Measurements from ENCODE around the gene MSX1.

The MSX1 gene

GRCh38 chr4:4867375-4868039, 8.0 kb downstream of the MSX1 start:
- no peak for DNase-seq
- in situ Hi-C loops (cut with MboI; ENCODE audit: low pct_unique_long_range_greater_than_20kb, low sequenced_read_pairs), result no loop called here

- no peak for DNase-seq
- in situ Hi-C loops (cut with MboI; ENCODE audit: low pct_unique_long_range_greater_than_20kb, low sequenced_read_pairs), result no loop called here
These were observed 8.7 kb downstream of the MSX1 start for GRCh38 chr4:4868040-4868757.

GRCh38 chr4:4868758-4869723, 9.6 kb downstream of the MSX1 start:
- in situ Hi-C loops (cut with MboI; ENCODE audit: low pct_unique_long_range_greater_than_20kb, low sequenced_read_pairs), result no loop called here
- DNase-seq, result no peak

DNA sequence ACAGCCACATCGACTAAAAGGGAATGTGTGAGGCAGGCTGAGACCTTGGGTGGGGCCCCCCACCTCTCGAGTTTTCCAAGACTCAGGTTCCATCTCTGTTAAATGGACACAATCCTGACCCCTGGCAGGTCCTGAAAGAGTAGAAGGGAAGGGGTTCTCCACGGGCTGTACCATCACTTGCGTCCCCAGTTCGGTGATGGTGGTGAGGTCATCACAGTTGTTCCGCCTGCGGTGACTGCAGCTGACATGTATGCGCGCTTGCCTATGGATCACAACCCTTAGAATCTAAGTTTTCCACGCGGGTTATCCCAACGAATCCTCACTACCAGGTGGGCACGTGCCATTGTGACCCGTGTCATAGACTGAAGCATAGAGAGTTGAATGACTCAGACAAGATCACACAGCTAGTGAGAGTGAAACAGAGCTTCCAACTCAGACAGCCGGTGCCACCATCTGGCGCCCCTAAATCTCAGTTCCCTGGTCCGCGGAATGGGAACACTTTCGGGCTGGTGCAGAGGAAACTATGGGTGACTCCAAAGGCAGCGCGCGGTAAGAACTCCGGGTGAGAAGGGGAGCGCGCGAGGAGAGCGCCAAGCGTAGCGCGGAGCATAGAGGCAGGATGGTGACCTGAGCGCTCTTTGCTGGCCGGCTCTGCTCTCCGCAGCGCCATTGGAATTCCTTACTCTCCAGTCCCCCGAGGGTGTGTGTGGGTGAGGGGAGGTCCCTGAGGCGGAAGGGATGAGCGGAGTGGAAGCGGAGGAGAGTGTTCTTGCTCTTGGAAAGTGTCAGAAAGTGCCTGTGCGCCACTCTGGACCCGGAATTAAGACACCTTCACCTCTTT, 10.5 kb downstream of the MSX1 start:
- in situ Hi-C loops (cut with MboI; ENCODE audit: low pct_unique_long_range_greater_than_20kb, low sequenced_read_pairs), result no loop called here

GRCh38 chr4:4870576-4871241, 11.2 kb downstream of the MSX1 start:
- DNase-seq, result no peak
- in situ Hi-C loops (cut with MboI; ENCODE audit: low pct_unique_long_range_greater_than_20kb, low sequenced_read_pairs), result no loop called here

More for the DNA sequence above, 10.5 kb downstream of the MSX1 start:
- no peak for DNase-seq

DNA sequence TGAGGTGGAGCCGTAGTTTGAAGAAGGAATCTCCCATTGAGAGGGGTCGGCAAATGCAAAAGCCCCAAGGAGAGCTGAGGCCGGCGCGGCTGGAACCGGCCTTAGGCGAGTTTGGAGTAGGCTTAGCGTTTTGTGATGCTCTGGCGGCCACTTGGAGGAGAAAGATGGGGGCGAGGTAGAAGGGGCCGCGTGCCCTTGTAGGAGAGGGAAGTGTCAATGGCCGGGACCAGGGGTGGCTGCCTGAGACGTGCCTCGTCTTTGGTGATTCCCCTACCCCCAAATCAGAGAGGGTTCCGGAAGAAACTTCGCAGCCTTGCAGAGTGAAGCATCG, 11.7 kb downstream of the MSX1 start:
- no peak for DNase-seq
- in situ Hi-C loops (cut with MboI; ENCODE audit: low pct_unique_long_range_greater_than_20kb, low sequenced_read_pairs), result no loop called here

DNA sequence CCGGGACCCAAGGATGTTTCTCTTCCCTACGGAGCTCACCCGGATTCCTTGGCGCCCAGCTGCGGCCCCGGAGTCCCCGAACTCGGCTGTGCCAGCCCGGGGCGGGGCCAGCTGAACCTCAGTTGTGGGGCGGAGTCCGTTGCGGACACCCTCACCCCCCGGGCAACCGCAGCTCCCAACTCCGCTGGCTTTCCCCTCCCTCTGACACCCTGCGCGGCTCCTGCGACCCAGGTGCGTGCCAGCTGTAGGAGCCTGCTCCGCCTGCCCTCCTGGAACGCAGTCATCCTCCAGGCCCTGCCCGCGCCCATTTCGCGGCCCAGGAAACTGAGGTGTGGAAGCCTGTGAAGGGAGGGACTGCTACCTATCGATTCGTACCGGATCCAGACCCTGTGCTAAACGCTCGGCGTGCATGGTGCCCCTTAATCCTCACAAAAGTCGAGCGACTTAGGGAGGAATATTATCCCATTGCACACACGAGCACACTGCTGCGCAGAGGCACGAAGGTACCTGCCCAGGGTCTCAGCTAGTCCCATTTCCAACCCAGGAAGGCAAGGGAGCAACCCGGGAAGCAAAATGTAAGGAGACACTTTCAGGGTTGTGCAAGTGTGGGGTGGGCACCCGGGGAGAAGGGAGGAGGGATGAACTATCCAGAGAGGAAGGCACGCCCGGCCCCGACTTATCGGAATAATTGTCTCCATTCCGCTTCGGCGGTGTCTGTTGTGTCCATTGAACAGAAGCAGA, 12.3 kb downstream of the MSX1 start:
- in situ Hi-C loops (cut with MboI; ENCODE audit: low pct_unique_long_range_greater_than_20kb, low sequenced_read_pairs), result no loop called here
- no peak for DNase-seq

GRCh38 chr4:4872314-4872903, 12.9 kb downstream of the MSX1 start:
- no peak for DNase-seq
- in situ Hi-C loops (cut with MboI; ENCODE audit: low pct_unique_long_range_greater_than_20kb, low sequenced_read_pairs), result no loop called here

GRCh38 chr4:4873203-4873602, 13.7 kb downstream of the MSX1 start:
- no peak for DNase-seq
- in situ Hi-C loops (cut with MboI; ENCODE audit: low pct_unique_long_range_greater_than_20kb, low sequenced_read_pairs), result no loop called here

DNA sequence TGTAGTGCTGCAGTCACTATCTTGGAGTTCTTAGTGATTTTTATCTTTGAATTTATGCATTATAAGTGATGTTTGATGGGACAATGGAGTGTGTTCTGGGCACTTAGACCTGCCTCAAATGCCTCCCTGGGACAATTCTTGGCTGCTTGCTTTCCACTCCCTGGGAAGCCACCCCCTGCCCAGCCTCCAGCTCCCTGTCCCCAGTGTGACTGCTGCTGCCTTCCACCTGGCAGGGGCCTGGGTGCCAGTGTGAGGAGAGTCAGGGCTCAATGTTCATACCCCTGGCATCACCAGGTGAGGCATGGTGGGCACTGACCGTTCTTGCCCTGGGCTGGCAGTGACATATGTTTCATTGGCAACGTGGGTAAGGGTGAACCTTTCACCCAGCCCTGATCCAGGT, 14.8 kb downstream of the MSX1 start:
- DNase-seq, result no peak
- in situ Hi-C loops (cut with MboI; ENCODE audit: low pct_unique_long_range_greater_than_20kb, low sequenced_read_pairs), result no loop called here

DNA sequence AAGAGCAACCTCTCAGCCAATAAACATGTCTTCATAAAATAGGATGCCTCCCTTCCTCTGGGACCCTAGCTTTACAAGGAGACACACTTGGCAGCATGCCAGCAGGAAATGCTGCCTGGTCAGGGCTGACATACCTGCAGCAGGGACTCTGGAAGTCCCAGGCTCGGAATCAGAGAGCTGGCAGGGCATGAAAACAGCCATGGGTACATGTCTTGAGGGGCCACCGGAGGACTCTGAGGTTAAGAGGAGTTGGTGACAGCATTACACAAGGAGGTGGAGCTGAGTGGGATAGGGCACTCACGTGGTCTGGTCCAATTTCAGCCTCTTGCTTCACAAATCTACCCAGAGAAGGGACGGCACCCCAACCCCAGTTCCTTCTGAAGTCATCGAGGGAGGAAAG, 15.7 kb downstream of the MSX1 start:
- DNase-seq, result no peak
- in situ Hi-C loops (cut with MboI; ENCODE audit: low pct_unique_long_range_greater_than_20kb, low sequenced_read_pairs), result no loop called here

GRCh38 chr4:4875611-4876010, 16.1 kb downstream of the MSX1 start:
- in situ Hi-C loops (cut with MboI; ENCODE audit: low pct_unique_long_range_greater_than_20kb, low sequenced_read_pairs), result no loop called here
- no peak for DNase-seq

DNA sequence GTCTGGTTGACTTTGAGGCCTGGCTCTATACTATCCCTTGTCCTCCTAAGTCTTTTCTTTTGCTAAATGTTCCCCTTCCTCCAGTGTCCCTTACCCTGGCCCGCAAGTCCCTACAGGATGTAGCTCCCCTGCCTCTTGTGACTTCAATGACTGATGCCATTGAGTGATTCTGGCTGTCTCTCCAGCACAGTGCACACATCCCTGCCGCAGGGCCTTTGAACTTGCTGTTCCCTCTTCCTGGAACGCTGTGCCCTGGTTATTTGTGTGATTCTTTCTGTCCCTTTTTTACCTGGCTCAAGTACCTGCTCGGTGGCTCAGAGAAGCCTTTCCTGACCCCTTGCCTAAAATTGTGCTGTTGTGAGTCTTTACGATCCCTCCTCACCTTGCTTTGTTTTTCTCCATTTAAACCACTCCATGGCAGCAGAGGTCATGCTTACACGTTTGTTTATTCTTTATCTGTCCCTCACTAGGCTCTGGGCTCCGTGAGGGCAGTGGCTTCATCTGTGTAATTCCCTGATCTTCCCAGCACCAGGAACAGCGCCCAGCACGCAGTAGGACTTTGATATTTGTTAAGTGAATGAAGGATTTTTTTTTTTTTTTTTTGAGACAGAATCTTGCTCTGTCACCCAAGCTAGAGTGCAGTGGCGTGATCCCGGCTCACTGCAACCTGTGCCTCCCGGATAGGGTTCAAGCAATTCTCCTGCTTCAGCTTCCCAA, 17.6 kb downstream of the MSX1 start:
- in situ Hi-C loops (cut with MboI; ENCODE audit: low pct_unique_long_range_greater_than_20kb, low sequenced_read_pairs), result no loop called here
- no peak for DNase-seq

- in situ Hi-C loops (cut with MboI; ENCODE audit: low pct_unique_long_range_greater_than_20kb, low sequenced_read_pairs), result no loop called here
- no peak for DNase-seq
These were observed 21.0 kb downstream of the MSX1 start for GRCh38 chr4:4880492-4880891.

DNA sequence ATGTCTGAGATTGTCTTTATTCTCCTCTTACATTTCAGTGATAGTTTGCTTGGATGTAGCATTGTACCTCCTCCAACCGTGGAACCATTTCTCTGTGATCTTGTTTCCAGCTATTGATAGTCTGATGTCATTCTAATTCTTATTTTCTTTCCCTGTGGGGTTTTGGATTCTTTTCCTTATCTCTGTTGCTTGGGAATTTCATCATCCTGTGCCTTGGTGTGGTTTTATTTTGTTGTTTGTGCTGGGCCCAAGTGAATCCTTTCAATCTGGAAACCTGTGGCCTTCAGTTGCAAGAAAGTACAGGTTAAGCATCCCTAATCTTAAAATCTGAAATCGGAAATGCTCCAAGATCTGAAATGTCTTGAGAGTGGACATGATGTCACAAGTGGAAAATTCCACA, 22.0 kb downstream of the MSX1 start:
- DNase-seq, result no peak
- in situ Hi-C loops (cut with MboI; ENCODE audit: low pct_unique_long_range_greater_than_20kb, low sequenced_read_pairs), result no loop called here

GRCh38 chr4:4884611-4885010, 25.1 kb downstream of the MSX1 start:
- DNase-seq, result no peak
- in situ Hi-C loops (cut with MboI; ENCODE audit: low pct_unique_long_range_greater_than_20kb, low sequenced_read_pairs), result no loop called here

DNA sequence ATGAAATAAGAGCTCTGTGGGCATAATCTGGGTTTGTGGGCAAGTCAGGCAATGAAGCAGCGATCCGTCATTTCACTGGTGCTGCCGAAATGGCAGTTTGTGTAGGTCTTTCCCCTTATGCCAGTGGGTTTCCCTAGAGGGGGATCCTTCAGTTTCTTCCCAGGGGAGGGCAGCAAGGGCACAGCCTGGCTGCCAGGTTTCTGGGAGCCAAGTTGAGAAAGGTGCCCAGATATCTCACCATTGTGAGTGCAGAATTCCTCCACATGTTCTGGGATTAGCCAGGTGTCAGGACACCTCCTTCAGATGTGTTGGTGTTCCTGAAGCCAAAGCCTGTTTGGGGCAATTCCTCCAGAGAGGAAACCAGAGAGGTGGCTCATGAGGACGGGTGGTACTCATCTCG, 28.0 kb downstream of the MSX1 start:
- DNase-seq, result no peak
- in situ Hi-C loops (cut with MboI; ENCODE audit: low pct_unique_long_range_greater_than_20kb, low sequenced_read_pairs), result no loop called here
